SK-N-SH (cell line): Measurements from ENCODE around the gene SUPV3L1. TPM values are rescaled to one million over a fixed set of nuclear protein-coding genes. Genes with fewer than 3 reads are reported as not detected.

ENCODE experiments used
- CTCF ChIA-PET: fragments of 300-600, 350-600 bp; formaldehyde crosslinking; extraction: SDS; loops from one replicate; lab custom pipeline; 2021; lab: Yijun Ruan, JAX
- POLR2A ChIA-PET: fragments of 350-600 bp; sonication (Branson Sonifier 250); formaldehyde crosslinking; extraction: SDS; loops from one replicate; lab custom pipeline; 2020; ENCODE audit warnings: antibody characterized with exemption, inconsistent platforms; lab: Yijun Ruan, JAX
- DNase-seq: peaks from one replicate; pipeline ENCODE4 v3.0.0; 2012
- H2AFZ ChIP-seq: fragments of 200-600 bp; sonication (generic); 2 replicates; pipeline ENCODE4 v1.8.1; 2016; ENCODE audit warnings: antibody characterized with exemption, mild to moderate bottlenecking, low read depth
- H3F3A ChIP-seq: fragments of 200-600 bp; sonication (generic); replicated peaks from 2 replicates; pipeline ENCODE3; 2016; ENCODE audit warnings: antibody characterized with exemption, mild to moderate bottlenecking; ENCODE audit not compliant: insufficient read depth
- H3K27ac ChIP-seq, 2 experiments: fragments of 200-500 bp in 1 of 2; fragments of 200-600 bp in 1 of 2; sonication (Bioruptor generic) in 1 of 2; sonication (generic), shearing (Covaris generic) in 1 of 2; 2 replicates each; pipeline versions ENCODE4 v1.5.1 to v1.6.1; 2014 to 2016; ENCODE audit warnings: low read depth in 2 of 2, inconsistent platforms in 1 of 2, low read length in 1 of 2, mild to moderate bottlenecking in 1 of 2, mixed read lengths in 1 of 2
- H3K27me3 ChIP-seq: fragments of 200-600 bp; sonication (generic), shearing (Covaris generic); 2 replicates; pipeline ENCODE4 v1.6.1; 2016; ENCODE audit warnings: mixed run types; ENCODE audit not compliant: insufficient read depth
- H3K36me3 ChIP-seq, 2 experiments: fragments of 200-500 bp in 1 of 2; fragments of 200-600 bp in 1 of 2; sonication (Bioruptor generic) in 1 of 2; sonication (generic) in 1 of 2; replicated peaks in 1 of 2; 2 replicates each; pipeline versions ENCODE3 to v1.5.1; 2014 to 2016; ENCODE audit warnings: low read length in 1 of 2, mild to moderate bottlenecking in 1 of 2; ENCODE audit not compliant: insufficient read depth in 2 of 2, control insufficient read depth in 1 of 2
- H3K4me1 ChIP-seq, 2 experiments: fragments of 200-500 bp in 1 of 2; fragments of 200-600 bp in 1 of 2; sonication (Bioruptor generic) in 1 of 2; sonication (generic), shearing (Covaris generic) in 1 of 2; 2 replicates each; pipeline versions ENCODE4 v1.5.1 to v1.6.1; 2014 to 2016; ENCODE audit warnings: low read depth in 1 of 2, low read length in 1 of 2, mixed run types in 1 of 2; ENCODE audit not compliant: insufficient read depth in 2 of 2, control insufficient read depth in 1 of 2
- H3K4me2 ChIP-seq: fragments of 200-600 bp; sonication (generic), shearing (Covaris generic); 2 replicates; pipeline ENCODE4 v1.6.1; 2017; ENCODE audit warnings: mixed run types
- H3K4me3 ChIP-seq, 2 experiments: fragments of 200-500 bp in 1 of 2; fragments of 200-600 bp in 1 of 2; sonication (Bioruptor generic) in 1 of 2; sonication (generic), shearing (Covaris generic) in 1 of 2; 2 replicates each; pipeline versions ENCODE4 v1.5.1 to v1.8.1; 2014 to 2016; ENCODE audit warnings: low read depth in 2 of 2, inconsistent platforms in 1 of 2, low read length in 1 of 2, mild to moderate bottlenecking in 1 of 2, mixed read lengths in 1 of 2, moderate library complexity in 1 of 2
- H3K79me2 ChIP-seq: fragments of 200-600 bp; sonication (generic); 2 replicates; pipeline ENCODE4 v1.8.1; 2017; ENCODE audit warnings: mild to moderate bottlenecking; ENCODE audit not compliant: insufficient read depth
- H3K9ac ChIP-seq: fragments of 200-600 bp; sonication (generic); 2 replicates; pipeline ENCODE4 v1.6.1; 2017; ENCODE audit warnings: mixed run types
- H3K9me2 ChIP-seq: fragments of 200-600 bp; sonication (generic); 2 replicates; pipeline ENCODE4 v1.6.1; 2017; ENCODE audit warnings: mixed run types
- H3K9me3 ChIP-seq: fragments of 200-600 bp; sonication (generic); 2 replicates; pipeline ENCODE4 v1.6.1; 2017; ENCODE audit warnings: mixed run types, mild to moderate bottlenecking, moderate library complexity
- H4K20me1 ChIP-seq: fragments of 200-600 bp; sonication (generic); 2 replicates; pipeline ENCODE4 v1.6.1; 2017; ENCODE audit warnings: mild to moderate bottlenecking, mixed run types; ENCODE audit not compliant: insufficient read depth
- CHD2 ChIP-seq: fragments of 150-350 bp; IDR thresholded peaks from 2 replicates; pipeline ENCODE4 v1.6.1; 2018; ENCODE audit warnings: low read length; ENCODE audit not compliant: partially characterized antibody
- ELF1 ChIP-seq: IDR thresholded peaks from 2 replicates; pipeline ENCODE4 v1.4.0; 2012
- EZH2phosphoT487 ChIP-seq: fragments of 200-600 bp; sonication (generic); IDR thresholded peaks from 2 replicates; pipeline ENCODE4 v1.6.1; 2017; ENCODE audit warnings: low read depth, mixed run types, mild to moderate bottlenecking, antibody characterized with exemption, moderate library complexity, borderline replicate concordance
- FOXJ3 ChIP-seq: sonication (generic); formaldehyde crosslinking; IDR thresholded peaks from 2 replicates; pipeline ENCODE4 v1.5.1; 2020; ENCODE audit warnings: mild to moderate bottlenecking, missing genetic modification reagents
- GATA2 ChIP-seq: sonication (generic); formaldehyde crosslinking; IDR thresholded peaks from 2 replicates; pipeline ENCODE4 v1.5.0; 2020; ENCODE audit warnings: mild to moderate bottlenecking, missing genetic modification reagents
- JUND ChIP-seq: IDR thresholded peaks from 2 replicates; pipeline ENCODE4 v1.4.0; 2012
- MXI1 ChIP-seq: IDR thresholded peaks from 2 replicates; pipeline ENCODE4 v1.6.1; 2012; ENCODE audit warnings: mild to moderate bottlenecking, low read depth, low read length, improper control_type of control experiment
- NFIC ChIP-seq: IDR thresholded peaks from 2 replicates; pipeline ENCODE4 v1.4.0; 2012; ENCODE audit warnings: borderline replicate concordance
- RXRA ChIP-seq: IDR thresholded peaks from 2 replicates; pipeline ENCODE4 v1.4.0; 2012; ENCODE audit warnings: low read depth, mild to moderate bottlenecking, borderline replicate concordance
- SIN3A ChIP-seq: IDR thresholded peaks from 2 replicates; pipeline ENCODE4 v1.6.1; 2012; ENCODE audit warnings: low read depth, mild to moderate bottlenecking, low read length, moderate library complexity, borderline replicate concordance
- TAF1 ChIP-seq: IDR thresholded peaks from 2 replicates; pipeline ENCODE4 v1.6.1; 2012; ENCODE audit warnings: low read depth, mild to moderate bottlenecking, low read length, moderate library complexity, borderline replicate concordance
- TCF12 ChIP-seq: IDR thresholded peaks from 2 replicates; pipeline ENCODE4 v1.4.0; 2012
- TEAD4 ChIP-seq: IDR thresholded peaks from 2 replicates; pipeline ENCODE4 v1.4.0; 2012; ENCODE audit warnings: mild to moderate bottlenecking, borderline replicate concordance; ENCODE audit not compliant: insufficient read depth
- WGBS: methylation state at CpG from one replicate; pipeline ENCODE4 v1.1.6; 2017; ENCODE audit warnings: low lambda C conversion rate; 5-methylcytosine and 5-hydroxymethylcytosine counted together
- polyA plus RNA-seq, 3 experiments: library from polyadenylated mRNA; depleted of rRNA; stranded (reverse); fragments of >200 nt; gene quantifications; 2 replicates each; pipeline ENCODE4 v1.2.3, GENCODE V29; 2012
- TF ChIP-seq, protein P1 (sequence below): fragments of 200-600 bp; sonication (generic); IDR thresholded peaks from 2 replicates; pipeline ENCODE4 v1.6.1; 2017; ENCODE audit warnings: antibody characterized with exemption, mild to moderate bottlenecking, moderate library complexity
- TF ChIP-seq, protein P2 (sequence below): IDR thresholded peaks from 2 replicates; pipeline ENCODE4 v1.6.1; 2012; ENCODE audit warnings: mild to moderate bottlenecking, low read depth, low read length, moderate library complexity
- TF ChIP-seq, protein P3 (sequence below): IDR thresholded peaks from 2 replicates; pipeline ENCODE4 v1.4.0; 2012; ENCODE audit warnings: low read depth, borderline replicate concordance
- TF ChIP-seq, protein P4 (sequence below): fragments of 150-350 bp; IDR thresholded peaks from 2 replicates; pipeline ENCODE4 v1.6.1; 2017; ENCODE audit warnings: antibody characterized with exemption, low read length, low read depth, borderline replicate concordance
- TF ChIP-seq, protein P5 (sequence below): IDR thresholded peaks from 2 replicates; pipeline ENCODE4 v1.4.0; 2012; ENCODE audit warnings: low read depth
- TF ChIP-seq, protein P6 (sequence below): IDR thresholded peaks from 2 replicates; pipeline ENCODE4 v1.4.0; 2012; ENCODE audit warnings: low read depth, borderline replicate concordance

SUPV3L1 gene
- polyA plus RNA-seq, 1 of the 3 experiments (the other 2 are of a cell fraction): 19.8 TPM

DNA sequence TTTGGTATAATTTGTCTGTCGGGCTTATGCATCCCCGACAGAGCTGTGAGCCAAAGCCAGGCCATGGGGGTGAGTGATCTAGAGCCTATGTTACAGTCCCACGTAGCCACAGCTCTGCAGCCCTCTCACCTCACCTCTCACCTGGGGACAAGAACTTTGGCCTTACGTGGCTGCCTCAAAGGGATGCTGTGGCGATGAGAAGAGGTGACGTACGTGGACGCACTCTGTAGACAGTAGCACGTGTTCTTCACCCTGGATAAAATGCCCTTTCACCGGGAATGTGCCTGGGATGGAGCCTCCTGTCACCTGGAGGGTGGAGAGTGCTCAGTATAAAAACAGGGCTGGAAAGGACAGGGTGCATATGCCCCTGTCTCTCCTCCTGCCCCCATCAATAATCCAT, 45.6 kb downstream of the SUPV3L1 start:
- H3K4me2 ChIP-seq: no peak overlapping the region
- H3K9me3 ChIP-seq: no peaks in the 10 kb centered on the region
- TF ChIP-seq, protein P1, sequence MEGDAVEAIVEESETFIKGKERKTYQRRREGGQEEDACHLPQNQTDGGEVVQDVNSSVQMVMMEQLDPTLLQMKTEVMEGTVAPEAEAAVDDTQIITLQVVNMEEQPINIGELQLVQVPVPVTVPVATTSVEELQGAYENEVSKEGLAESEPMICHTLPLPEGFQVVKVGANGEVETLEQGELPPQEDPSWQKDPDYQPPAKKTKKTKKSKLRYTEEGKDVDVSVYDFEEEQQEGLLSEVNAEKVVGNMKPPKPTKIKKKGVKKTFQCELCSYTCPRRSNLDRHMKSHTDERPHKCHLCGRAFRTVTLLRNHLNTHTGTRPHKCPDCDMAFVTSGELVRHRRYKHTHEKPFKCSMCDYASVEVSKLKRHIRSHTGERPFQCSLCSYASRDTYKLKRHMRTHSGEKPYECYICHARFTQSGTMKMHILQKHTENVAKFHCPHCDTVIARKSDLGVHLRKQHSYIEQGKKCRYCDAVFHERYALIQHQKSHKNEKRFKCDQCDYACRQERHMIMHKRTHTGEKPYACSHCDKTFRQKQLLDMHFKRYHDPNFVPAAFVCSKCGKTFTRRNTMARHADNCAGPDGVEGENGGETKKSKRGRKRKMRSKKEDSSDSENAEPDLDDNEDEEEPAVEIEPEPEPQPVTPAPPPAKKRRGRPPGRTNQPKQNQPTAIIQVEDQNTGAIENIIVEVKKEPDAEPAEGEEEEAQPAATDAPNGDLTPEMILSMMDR: no peak
- no peak for TF ChIP-seq MXI1
- no peak for TF ChIP-seq JUND
- no peak for TF ChIP-seq ELF1
- TF ChIP-seq TEAD4: no peak
- no peak for TF ChIP-seq TCF12
- TF ChIP-seq, protein P2, sequence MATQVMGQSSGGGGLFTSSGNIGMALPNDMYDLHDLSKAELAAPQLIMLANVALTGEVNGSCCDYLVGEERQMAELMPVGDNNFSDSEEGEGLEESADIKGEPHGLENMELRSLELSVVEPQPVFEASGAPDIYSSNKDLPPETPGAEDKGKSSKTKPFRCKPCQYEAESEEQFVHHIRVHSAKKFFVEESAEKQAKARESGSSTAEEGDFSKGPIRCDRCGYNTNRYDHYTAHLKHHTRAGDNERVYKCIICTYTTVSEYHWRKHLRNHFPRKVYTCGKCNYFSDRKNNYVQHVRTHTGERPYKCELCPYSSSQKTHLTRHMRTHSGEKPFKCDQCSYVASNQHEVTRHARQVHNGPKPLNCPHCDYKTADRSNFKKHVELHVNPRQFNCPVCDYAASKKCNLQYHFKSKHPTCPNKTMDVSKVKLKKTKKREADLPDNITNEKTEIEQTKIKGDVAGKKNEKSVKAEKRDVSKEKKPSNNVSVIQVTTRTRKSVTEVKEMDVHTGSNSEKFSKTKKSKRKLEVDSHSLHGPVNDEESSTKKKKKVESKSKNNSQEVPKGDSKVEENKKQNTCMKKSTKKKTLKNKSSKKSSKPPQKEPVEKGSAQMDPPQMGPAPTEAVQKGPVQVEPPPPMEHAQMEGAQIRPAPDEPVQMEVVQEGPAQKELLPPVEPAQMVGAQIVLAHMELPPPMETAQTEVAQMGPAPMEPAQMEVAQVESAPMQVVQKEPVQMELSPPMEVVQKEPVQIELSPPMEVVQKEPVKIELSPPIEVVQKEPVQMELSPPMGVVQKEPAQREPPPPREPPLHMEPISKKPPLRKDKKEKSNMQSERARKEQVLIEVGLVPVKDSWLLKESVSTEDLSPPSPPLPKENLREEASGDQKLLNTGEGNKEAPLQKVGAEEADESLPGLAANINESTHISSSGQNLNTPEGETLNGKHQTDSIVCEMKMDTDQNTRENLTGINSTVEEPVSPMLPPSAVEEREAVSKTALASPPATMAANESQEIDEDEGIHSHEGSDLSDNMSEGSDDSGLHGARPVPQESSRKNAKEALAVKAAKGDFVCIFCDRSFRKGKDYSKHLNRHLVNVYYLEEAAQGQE: no peak
- no peak for TF ChIP-seq GATA2 (CRISPR knock-in tag)
- TF ChIP-seq SIN3A: no peak
- TF ChIP-seq EZH2phosphoT487: no peak
- TF ChIP-seq, protein P3, sequence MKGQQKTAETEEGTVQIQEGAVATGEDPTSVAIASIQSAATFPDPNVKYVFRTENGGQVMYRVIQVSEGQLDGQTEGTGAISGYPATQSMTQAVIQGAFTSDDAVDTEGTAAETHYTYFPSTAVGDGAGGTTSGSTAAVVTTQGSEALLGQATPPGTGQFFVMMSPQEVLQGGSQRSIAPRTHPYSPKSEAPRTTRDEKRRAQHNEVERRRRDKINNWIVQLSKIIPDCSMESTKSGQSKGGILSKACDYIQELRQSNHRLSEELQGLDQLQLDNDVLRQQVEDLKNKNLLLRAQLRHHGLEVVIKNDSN: no peak
- TF ChIP-seq FOXJ3: no peak
- no peak for TF ChIP-seq TAF1
- TF ChIP-seq, protein P4, sequence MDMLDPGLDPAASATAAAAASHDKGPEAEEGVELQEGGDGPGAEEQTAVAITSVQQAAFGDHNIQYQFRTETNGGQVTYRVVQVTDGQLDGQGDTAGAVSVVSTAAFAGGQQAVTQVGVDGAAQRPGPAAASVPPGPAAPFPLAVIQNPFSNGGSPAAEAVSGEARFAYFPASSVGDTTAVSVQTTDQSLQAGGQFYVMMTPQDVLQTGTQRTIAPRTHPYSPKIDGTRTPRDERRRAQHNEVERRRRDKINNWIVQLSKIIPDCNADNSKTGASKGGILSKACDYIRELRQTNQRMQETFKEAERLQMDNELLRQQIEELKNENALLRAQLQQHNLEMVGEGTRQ: no peak
- no peak for TF ChIP-seq NFIC
- TF ChIP-seq, protein P5, sequence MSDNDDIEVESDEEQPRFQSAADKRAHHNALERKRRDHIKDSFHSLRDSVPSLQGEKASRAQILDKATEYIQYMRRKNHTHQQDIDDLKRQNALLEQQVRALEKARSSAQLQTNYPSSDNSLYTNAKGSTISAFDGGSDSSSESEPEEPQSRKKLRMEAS: no peak
- TF ChIP-seq, protein P6, sequence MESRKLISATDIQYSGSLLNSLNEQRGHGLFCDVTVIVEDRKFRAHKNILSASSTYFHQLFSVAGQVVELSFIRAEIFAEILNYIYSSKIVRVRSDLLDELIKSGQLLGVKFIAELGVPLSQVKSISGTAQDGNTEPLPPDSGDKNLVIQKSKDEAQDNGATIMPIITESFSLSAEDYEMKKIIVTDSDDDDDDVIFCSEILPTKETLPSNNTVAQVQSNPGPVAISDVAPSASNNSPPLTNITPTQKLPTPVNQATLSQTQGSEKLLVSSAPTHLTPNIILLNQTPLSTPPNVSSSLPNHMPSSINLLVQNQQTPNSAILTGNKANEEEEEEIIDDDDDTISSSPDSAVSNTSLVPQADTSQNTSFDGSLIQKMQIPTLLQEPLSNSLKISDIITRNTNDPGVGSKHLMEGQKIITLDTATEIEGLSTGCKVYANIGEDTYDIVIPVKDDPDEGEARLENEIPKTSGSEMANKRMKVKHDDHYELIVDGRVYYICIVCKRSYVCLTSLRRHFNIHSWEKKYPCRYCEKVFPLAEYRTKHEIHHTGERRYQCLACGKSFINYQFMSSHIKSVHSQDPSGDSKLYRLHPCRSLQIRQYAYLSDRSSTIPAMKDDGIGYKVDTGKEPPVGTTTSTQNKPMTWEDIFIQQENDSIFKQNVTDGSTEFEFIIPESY: no peak
- TF ChIP-seq CHD2: no peak
- no peak for TF ChIP-seq RXRA
- WGBS: 72% methylated on average over 7 of the region's 10 CpGs
- DNase-seq: no peak
- H3K9ac ChIP-seq: no peak overlapping the region
- H3K9me2 ChIP-seq: no peaks in the 10 kb centered on the region
- H2AFZ ChIP-seq: no peak overlapping the region
- ChIA-PET CTCF (interaction anchor here (0.7 to 2.7 kb wide), 6 partner anchors 10 to 221 kb away, joined by 3 to 9 read pairs (median 3); no protein-coding TSS in a partner anchor), POLR2A (no interaction called here)
- no peaks in the 10 kb centered on the region for H3F3A ChIP-seq
- H3K36me3 ChIP-seq: no peaks in the 10 kb centered on the region
- no peaks in the 10 kb centered on the region for H3K27me3 ChIP-seq
- H3K27ac ChIP-seq: peak overlapping the region in 1 of 2 experiments; percentile 41; a peak in 1 of 4 replicates
- no peak overlapping the region for H3K4me3 ChIP-seq
- H3K79me2 ChIP-seq: no peaks in the 10 kb centered on the region
- no peaks in the 10 kb centered on the region for H4K20me1 ChIP-seq
- H3K4me1 ChIP-seq: peaks cover 0 to 14% of the 10 kb centered on the region in 2 experiments; a peak in 1 of 4 replicates
